ENCODE measurements around the gene DSCAM.

DSCAM gene

GRCh38 chr21:40833184-40833583, 13.8 kb downstream of the DSCAM start:
- TF ChIP-seq TAF1 (IDR thresholded peaks at IDR 0.05; ENCODE audit: borderline replicate concordance, low read depth, low read length) (no peak), POLR2AphosphoS5 (IDR thresholded peaks at IDR 0.05; ENCODE audit: low read depth, low read length) (no peak), POLR2A (IDR thresholded peaks at IDR 0.05; ENCODE audit: low read depth, low read length) (no peak)
- FAIRE-seq, result no peak
- DNase-seq (ENCODE audit: insufficient read length), result no peak

DNA sequence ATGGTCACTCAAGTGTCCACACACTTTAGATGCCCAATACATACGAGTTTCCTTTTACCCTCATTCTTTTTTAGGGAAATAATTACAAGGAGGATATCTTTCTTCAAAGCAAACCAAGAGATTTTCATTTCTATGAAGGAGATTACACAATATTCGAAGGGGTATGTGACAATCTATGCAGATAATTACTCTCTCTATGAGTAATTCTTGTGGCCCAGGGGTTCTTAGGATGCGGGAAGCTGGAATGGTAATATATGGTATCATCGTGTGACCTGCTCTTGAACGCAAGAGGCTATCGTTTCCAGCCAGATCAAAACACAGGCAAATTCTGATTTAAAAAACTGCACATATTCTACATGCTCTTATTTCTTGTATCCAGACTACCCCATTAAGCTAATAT, 14.6 kb downstream of the DSCAM start:
- FAIRE-seq (no peak), DNase-seq (ENCODE audit: insufficient read length) (no peak)
- TF ChIP-seq POLR2A (IDR thresholded peaks at IDR 0.05; ENCODE audit: low read depth, low read length) (no peak), TAF1 (IDR thresholded peaks at IDR 0.05; ENCODE audit: borderline replicate concordance, low read depth, low read length) (no peak), POLR2AphosphoS5 (IDR thresholded peaks at IDR 0.05; ENCODE audit: low read depth, low read length) (no peak)

DNA sequence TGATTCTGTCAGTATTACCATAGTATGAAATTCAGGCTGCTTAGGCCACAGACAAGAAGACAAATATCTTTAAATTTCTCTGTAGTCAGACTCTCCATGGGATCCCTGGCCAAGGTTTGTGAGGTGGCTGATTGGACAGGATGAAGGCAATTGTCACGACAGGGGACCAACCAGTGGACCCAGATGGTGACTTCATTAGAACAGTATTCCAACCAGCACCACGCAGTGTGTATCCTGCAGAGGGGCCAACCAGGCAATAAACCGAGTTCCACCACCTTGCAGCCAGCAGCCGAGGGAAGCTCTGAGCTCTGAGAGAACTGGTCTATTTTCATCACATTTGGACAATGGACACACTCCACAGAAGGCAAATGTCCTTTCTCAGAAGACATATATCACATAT, 16.1 kb downstream of the DSCAM start:
- FAIRE-seq (no peak), DNase-seq (ENCODE audit: insufficient read length) (no peak)
- no peak for TF ChIP-seq POLR2AphosphoS5 (IDR thresholded peaks at IDR 0.05; ENCODE audit: low read depth, low read length)
- TF ChIP-seq POLR2A (IDR thresholded peaks at IDR 0.05; ENCODE audit: low read depth, low read length), result no peak
- TF ChIP-seq TAF1 (IDR thresholded peaks at IDR 0.05; ENCODE audit: borderline replicate concordance, low read depth, low read length), result no peak

DNA sequence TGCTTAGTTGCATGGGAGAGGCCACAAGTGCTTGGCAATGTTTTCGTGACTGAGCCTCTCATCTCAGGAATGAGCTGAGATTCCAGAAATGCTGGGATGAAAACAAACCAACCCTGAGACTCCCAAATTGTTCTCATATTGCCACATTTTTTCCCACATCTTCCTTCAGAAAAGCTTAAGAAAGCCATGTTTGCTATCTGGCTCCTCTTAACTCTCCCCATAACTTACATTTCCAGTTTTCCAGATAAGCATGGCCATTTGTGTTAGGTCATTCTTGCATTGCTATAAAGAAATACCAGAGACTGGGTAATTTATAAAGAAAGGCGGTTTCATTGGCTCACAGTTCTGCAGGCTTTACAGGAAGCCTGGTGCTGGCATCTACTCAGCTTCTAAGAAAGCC, 17.2 kb downstream of the DSCAM start:
- TF ChIP-seq POLR2AphosphoS5 (IDR thresholded peaks at IDR 0.05; ENCODE audit: low read depth, low read length), result no peak
- DNase-seq (ENCODE audit: insufficient read length) (no peak), FAIRE-seq (no peak)

DNA sequence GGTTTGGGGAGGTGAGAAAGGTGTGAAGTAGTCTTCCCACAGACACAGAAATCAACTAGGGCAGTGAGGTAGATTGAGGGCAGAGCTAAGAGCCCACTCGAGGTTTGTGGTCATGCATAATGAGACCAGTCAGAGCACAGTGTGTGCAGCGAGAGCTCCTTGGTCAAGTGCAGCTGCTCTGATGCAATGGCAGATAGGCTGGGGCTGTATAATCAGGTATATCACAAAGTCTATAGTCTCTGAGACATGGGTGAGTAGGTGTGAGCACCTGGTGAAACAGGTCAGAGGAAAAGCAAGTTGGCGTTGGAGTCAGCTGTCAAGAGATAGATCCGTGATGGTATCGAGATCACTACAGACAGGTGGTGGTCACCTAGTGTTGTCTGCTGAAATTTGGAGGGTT, 17.6 kb downstream of the DSCAM start:
- DNase-seq (ENCODE audit: insufficient read length) (no peak), FAIRE-seq (no peak)
- no peak for TF ChIP-seq POLR2AphosphoS5 (IDR thresholded peaks at IDR 0.05; ENCODE audit: low read depth, low read length)
- TF ChIP-seq POLR2A (IDR thresholded peaks at IDR 0.05; ENCODE audit: low read depth, low read length), result no peak
- no peak for TF ChIP-seq TAF1 (IDR thresholded peaks at IDR 0.05; ENCODE audit: borderline replicate concordance, low read depth, low read length)

DNA sequence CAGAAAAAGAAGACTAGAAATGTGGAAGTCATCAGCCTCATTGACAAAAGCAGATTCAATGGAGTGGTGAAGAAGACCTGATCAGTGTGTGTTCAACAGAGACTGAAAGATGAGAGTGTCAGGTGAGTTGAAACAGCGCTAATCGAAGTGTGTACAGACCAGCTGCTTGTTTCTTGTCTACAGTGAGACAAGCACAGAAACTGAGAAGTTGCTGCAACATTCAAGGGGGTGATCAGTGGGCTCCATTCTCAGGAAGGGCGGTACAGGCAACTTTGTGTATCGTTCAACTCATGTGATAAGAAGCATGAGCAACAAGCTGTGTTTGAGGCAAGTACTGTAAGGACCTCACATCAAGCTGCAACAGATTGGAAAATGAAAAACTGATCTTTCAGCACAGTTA, 19.4 kb downstream of the DSCAM start:
- no peak for FAIRE-seq
- no peak for DNase-seq (ENCODE audit: insufficient read length)
- TF ChIP-seq POLR2A (IDR thresholded peaks at IDR 0.05; ENCODE audit: low read depth, low read length), result no peak
- no peak for TF ChIP-seq TAF1 (IDR thresholded peaks at IDR 0.05; ENCODE audit: borderline replicate concordance, low read depth, low read length)
- no peak for TF ChIP-seq POLR2AphosphoS5 (IDR thresholded peaks at IDR 0.05; ENCODE audit: low read depth, low read length)

- FAIRE-seq, result no peak
- no peak for TF ChIP-seq TAF1 (IDR thresholded peaks at IDR 0.05; ENCODE audit: borderline replicate concordance, low read depth, low read length)
- TF ChIP-seq POLR2AphosphoS5 (IDR thresholded peaks at IDR 0.05; ENCODE audit: low read depth, low read length), result no peak
- no peak for TF ChIP-seq POLR2A (IDR thresholded peaks at IDR 0.05; ENCODE audit: low read depth, low read length)
- no peak for DNase-seq (ENCODE audit: insufficient read length)
Observed at GRCh38 chr21:40819071-40819900, 27.7 kb downstream of the DSCAM start.

- TF ChIP-seq POLR2A (IDR thresholded peaks at IDR 0.05; ENCODE audit: low read depth, low read length), result no peak
- no peak for TF ChIP-seq POLR2AphosphoS5 (IDR thresholded peaks at IDR 0.05; ENCODE audit: low read depth, low read length)
- TF ChIP-seq TAF1 (IDR thresholded peaks at IDR 0.05; ENCODE audit: borderline replicate concordance, low read depth, low read length), result no peak
- DNase-seq (ENCODE audit: insufficient read length), result no peak
- FAIRE-seq, result no peak
Observed at GRCh38 chr21:40813918-40814317, 33.0 kb downstream of the DSCAM start.

GRCh38 chr21:40809673-40810197, 37.2 kb downstream of the DSCAM start:
- FAIRE-seq (no peak), DNase-seq (ENCODE audit: insufficient read length) (no peak)

GRCh38 chr21:40803101-40803500, 43.9 kb downstream of the DSCAM start:
- no peak for TF ChIP-seq POLR2AphosphoS5 (IDR thresholded peaks at IDR 0.05; ENCODE audit: low read depth, low read length)
- TF ChIP-seq TAF1 (IDR thresholded peaks at IDR 0.05; ENCODE audit: borderline replicate concordance, low read depth, low read length), result no peak
- no peak for TF ChIP-seq POLR2A (IDR thresholded peaks at IDR 0.05; ENCODE audit: low read depth, low read length)
- DNase-seq (ENCODE audit: insufficient read length) (no peak), FAIRE-seq (no peak)

More at GRCh38 chr21:40809673-40810197, 37.2 kb downstream of the DSCAM start:
- TF ChIP-seq POLR2A (IDR thresholded peaks at IDR 0.05; ENCODE audit: low read depth, low read length) (no peak), POLR2AphosphoS5 (IDR thresholded peaks at IDR 0.05; ENCODE audit: low read depth, low read length) (no peak), TAF1 (IDR thresholded peaks at IDR 0.05; ENCODE audit: borderline replicate concordance, low read depth, low read length) (no peak)

- TF ChIP-seq POLR2A (IDR thresholded peaks at IDR 0.05; ENCODE audit: low read depth, low read length) (no peak), TAF1 (IDR thresholded peaks at IDR 0.05; ENCODE audit: borderline replicate concordance, low read depth, low read length) (no peak), POLR2AphosphoS5 (IDR thresholded peaks at IDR 0.05; ENCODE audit: low read depth, low read length) (no peak)
- DNase-seq (ENCODE audit: insufficient read length) (no peak), FAIRE-seq (no peak)
Observed at GRCh38 chr21:40800126-40800525, 46.8 kb downstream of the DSCAM start.

GRCh38 chr21:40797891-40798290, 49.1 kb downstream of the DSCAM start:
- no peak for FAIRE-seq
- TF ChIP-seq POLR2A (IDR thresholded peaks at IDR 0.05; ENCODE audit: low read depth, low read length), result no peak
- no peak for TF ChIP-seq TAF1 (IDR thresholded peaks at IDR 0.05; ENCODE audit: borderline replicate concordance, low read depth, low read length)
- TF ChIP-seq POLR2AphosphoS5 (IDR thresholded peaks at IDR 0.05; ENCODE audit: low read depth, low read length), result no peak
- DNase-seq (ENCODE audit: insufficient read length), result no peak
